GM21360 (cell line): ENCODE measurements around the gene N4BP2L2.
A peak's percentile ranks its signal among the peaks of the same experiment; 100 is the strongest.

ENCODE experiments used
- ATAC-seq: cut with Tn5 transposase; IDR thresholded peaks from one replicate; pipeline ENCODE4 v1.9.1; 2021; ENCODE audit warnings: mild to moderate bottlenecking, moderate library complexity; ENCODE audit not compliant: unreplicated experiment

Gene N4BP2L2

GRCh38 chr13:32427852-32428580 is 110.6 kb downstream of the N4BP2L2 start, which contains the start of gene N4BP2L1:
Gene N4BP2L1, minus strand, starts transcription at chr13:32428130. Its CDS starts 48 bp downstream, at chr13:32428082.
- ATAC-seq, result peak; percentile 60

- peak; percentile 17 for ATAC-seq
Observed at GRCh38 chr13:32426990-32427851, 111.4 kb downstream of the N4BP2L2 start.

DNA sequence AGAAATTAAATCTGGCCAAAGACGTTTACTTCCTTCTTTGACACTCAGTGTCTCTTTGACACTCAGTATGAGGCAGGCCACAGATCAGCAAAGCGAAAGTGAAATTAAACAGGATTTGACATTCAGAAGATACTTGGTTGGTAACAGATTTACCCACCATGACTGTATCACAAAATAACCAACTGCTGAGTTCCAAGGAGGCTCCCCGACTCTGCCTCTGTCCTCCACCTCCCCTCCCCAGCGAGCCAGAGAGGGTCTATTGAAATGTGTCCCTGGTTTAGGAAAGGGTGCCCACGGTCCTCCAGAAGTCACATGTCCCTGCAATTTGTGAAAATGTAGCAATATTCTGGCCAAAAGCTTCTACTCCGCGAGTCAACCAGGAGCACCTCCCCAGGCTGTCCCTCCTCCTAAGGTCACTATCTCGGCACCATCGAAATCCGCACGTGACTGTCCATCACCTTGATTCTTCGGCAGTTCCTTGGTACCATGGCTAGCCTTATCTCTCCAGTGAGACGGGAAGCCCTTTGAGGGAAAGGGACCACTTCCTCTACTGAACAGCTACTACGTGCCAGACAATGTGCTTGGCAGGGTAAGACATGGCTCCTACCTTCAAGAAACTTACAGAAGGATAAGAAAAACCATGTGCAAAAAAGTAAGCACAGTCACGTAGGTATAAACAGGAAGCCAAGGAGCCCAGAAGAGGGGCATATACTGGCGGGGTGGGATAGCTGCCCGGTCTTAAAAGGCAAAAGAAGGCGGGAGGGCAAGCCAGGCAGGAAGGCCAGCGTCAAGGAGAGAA is 112.2 kb downstream of the N4BP2L2 start:
- peak; percentile 29 for ATAC-seq

GRCh38 chr13:32425158-32425557 is 113.4 kb downstream of the N4BP2L2 start:
- ATAC-seq, result no peak

DNA sequence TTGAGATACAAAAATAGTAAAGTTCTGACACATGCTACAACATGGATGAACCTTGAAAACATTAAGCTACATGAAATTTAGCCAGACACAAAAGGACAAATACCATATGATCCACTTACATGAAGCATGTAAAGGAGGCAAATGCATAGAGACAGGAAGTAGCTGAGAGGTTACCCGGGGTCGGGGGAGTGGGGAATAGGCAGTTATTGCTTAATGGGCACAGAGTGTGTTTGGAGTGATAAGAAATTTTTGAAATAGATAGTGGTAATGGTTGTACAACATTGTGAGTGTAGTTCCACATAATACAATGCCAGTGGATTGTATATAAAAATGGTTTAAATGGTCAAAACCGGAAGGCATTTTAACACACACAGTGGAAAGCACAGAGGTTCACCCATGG is 115.0 kb downstream of the N4BP2L2 start:
- no peak for ATAC-seq

- ATAC-seq, result no peak
Observed at GRCh38 chr13:32419862-32420261, 118.7 kb downstream of the N4BP2L2 start.

GRCh38 chr13:32417995-32418394 is 120.6 kb downstream of the N4BP2L2 start:
- no peak for ATAC-seq

- ATAC-seq, result no peak
Observed at GRCh38 chr13:32415019-32415418, 123.6 kb downstream of the N4BP2L2 start.

GRCh38 chr13:32414580-32414979 is 124.0 kb downstream of the N4BP2L2 start:
- no peak for ATAC-seq

DNA sequence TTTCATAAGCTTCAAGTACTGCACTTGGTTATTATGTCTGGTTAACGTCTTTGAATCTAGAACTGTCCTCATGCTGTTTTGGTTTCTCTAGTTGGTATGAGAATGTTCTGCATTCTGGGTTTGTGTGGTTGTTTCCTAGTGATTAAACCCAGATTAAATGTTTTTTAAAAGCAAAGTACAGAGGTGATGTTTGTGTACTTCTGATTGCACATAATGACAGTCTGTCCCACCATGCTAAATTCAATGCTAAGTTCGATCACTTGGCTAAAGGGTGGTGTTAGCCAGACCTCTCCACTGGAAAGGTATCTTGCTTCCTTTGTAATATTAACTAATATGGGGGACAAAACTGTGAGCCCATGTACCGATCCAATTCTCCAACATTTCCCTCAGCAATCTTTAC is 125.3 kb downstream of the N4BP2L2 start:
- ATAC-seq, result no peak

GRCh38 chr13:32409561-32410421 is 128.8 kb downstream of the N4BP2L2 start:
- ATAC-seq, result no peak

DNA sequence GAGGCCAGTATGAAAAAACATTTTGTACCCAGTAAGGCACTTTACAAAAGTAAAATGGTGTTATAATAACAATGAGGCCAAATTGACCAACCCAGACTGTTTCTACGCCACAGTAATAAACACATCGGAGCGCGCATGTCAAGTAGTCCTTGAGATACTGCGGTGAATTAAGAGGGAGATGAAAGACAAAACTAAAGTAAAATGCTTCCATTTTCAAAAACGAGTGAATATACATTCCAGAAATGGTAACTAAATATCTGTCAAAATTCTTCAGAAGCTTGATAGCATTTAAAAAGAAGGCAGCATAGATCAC is 129.6 kb downstream of the N4BP2L2 start:
- no peak for ATAC-seq

- no peak for ATAC-seq
Observed at GRCh38 chr13:32408296-32409000, 130.1 kb downstream of the N4BP2L2 start.

DNA sequence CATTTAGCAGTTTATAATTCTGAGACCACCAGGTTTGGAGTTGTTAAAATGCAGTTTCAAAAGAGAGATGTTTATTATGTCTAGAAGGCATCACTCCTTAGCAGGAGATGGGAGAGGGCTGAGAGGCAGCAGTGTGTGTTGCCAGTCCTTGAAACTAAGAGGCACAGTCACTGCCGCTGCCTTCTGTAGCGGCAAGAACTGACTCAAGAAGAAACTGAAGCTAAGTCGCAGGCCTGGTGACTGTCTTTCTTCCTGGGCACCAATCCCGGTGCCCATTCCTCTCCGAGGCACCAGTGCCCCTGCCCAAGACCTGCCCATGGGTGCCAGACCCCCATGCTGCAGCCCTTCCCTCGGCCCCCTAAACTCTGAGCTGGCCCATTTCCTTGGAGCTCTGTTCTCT is 130.7 kb downstream of the N4BP2L2 start:
- no peak for ATAC-seq

- no peak for ATAC-seq
Observed at GRCh38 chr13:32403108-32403507, 135.5 kb downstream of the N4BP2L2 start.

GRCh38 chr13:32391101-32391619 is 147.4 kb downstream of the N4BP2L2 start:
- ATAC-seq, result no peak

- no peak for ATAC-seq
Observed at GRCh38 chr13:32390484-32390883, 148.1 kb downstream of the N4BP2L2 start.

- ATAC-seq, result no peak
Observed at GRCh38 chr13:32390048-32390447, 148.5 kb downstream of the N4BP2L2 start.

DNA sequence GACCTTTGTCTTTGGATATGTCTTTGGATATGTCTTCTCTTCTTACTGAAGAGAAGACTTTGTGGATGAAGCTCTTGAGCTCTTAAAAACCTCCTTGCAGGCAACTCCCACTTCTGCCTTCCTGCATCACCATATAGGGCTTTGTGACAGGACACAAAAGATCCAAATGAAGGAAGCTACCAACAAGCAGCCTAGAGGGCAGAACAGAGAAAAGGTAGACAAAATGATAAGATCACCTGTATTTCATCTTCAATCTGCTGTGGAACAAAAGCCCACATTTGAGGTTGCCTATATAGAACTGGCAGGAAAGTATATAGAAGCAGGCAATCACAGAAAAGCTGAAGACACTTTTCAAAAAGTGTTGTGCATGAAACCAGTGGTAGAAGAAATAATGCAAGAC is 153.2 kb downstream of the N4BP2L2 start:
- ATAC-seq, result no peak

DNA sequence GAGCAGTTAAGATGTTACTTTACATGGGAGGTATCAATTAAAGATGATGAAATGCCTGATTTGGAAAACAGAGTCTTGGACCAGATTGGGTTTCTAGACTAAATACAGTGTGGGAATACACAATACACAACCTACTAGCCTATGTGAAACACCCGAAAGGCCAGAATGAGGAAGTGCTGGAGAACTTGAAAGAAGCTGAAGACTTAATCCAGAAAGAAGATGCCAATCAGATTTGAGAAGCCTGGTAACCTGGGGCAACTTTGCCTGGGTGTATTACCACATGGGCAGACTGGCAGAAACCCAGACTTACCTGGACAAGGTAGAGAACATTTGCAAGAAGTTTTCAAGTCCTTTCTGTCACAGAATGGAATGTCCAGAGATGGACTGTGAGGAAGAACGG is 153.9 kb downstream of the N4BP2L2 start:
- ATAC-seq, result no peak
